HepG2 (cell line): ENCODE measurements around the gene SDF2. TPM values are rescaled to one million over a fixed set of nuclear protein-coding genes. Genes with fewer than 3 reads are reported as not detected.

Source experiments
- CEBPG ChIP-seq: IDR thresholded peaks from 2 replicates; pipeline ENCODE4 v1.6.1; 2016
- FIP1L1 ChIP-seq: fragments of 200-400 bp; formaldehyde crosslinking; IDR thresholded peaks from 2 replicates; pipeline ENCODE4 v1.6.1; 2018; ENCODE audit warnings: low read depth, mild to moderate bottlenecking, low read length, moderate library complexity, borderline replicate concordance; ENCODE audit not compliant: insufficient read depth
- KDM5A ChIP-seq: fragments of 200-600 bp; sonication (generic); IDR thresholded peaks from 2 replicates; pipeline ENCODE4 v1.7.0; 2018; ENCODE audit warnings: antibody characterized with exemption, mild to moderate bottlenecking, low read length, borderline replicate concordance
- MEF2D ChIP-seq: sonication (generic); formaldehyde crosslinking; IDR thresholded peaks from 2 replicates; pipeline ENCODE4 v1.5.1; 2020; ENCODE audit warnings: mild to moderate bottlenecking, missing genetic modification reagents
- ZNF235 ChIP-seq: sonication (generic); formaldehyde crosslinking; IDR thresholded peaks from 2 replicates; pipeline ENCODE4 v1.8.1; 2023; ENCODE audit warnings: mild to moderate bottlenecking, missing genetic modification reagents, borderline replicate concordance
- ZNF253 ChIP-seq: sonication (generic); formaldehyde crosslinking; IDR thresholded peaks from 2 replicates; pipeline ENCODE4 v1.8.0; 2022; ENCODE audit warnings: mild to moderate bottlenecking, missing genetic modification reagents, borderline replicate concordance
- ZNF589 ChIP-seq: sonication (generic); formaldehyde crosslinking; conservative IDR thresholded peaks from 2 replicates; pipeline ENCODE4 v1.8.0; 2022; ENCODE audit warnings: mild to moderate bottlenecking, moderate library complexity, missing genetic modification reagents
- ZNF776 ChIP-seq: sonication (generic); formaldehyde crosslinking; IDR thresholded peaks from 2 replicates; pipeline ENCODE4 v1.4.0; 2020; ENCODE audit warnings: mild to moderate bottlenecking, missing genetic modification reagents
- polyA plus RNA-seq, 8 experiments: library from polyadenylated mRNA; depleted of rRNA in 3 of 8; stranded (reverse) in 7 of 8; unstranded in 1 of 8; fragments of >200 nt; fragmentation: Illumina TruSeq in 4 of 8; extraction: Trizol in 4 of 8; gene quantifications; 2 replicates each; pipeline versions ENCODE4 v1.2.1 to v1.2.3, GENCODE V29; 2011 to 2016; ENCODE audit warnings: low read depth in 4 of 8, missing spikeins in 1 of 8, mixed read lengths in 1 of 8; ENCODE audit not compliant: insufficient read depth in 1 of 8
- total RNA-seq, 5 experiments: library from RNA; depleted of rRNA; stranded (reverse); fragments of >200 nt; fragmentation: Illumina TruSeq; extraction: Trizol; gene quantifications; 2 replicates each; pipeline ENCODE4 v1.2.3, GENCODE V29; 2016; ENCODE audit warnings: low read depth in 1 of 5
- TF ChIP-seq, protein P1 (sequence below): sonication (generic); formaldehyde crosslinking; IDR thresholded peaks from 2 replicates; pipeline ENCODE4 v1.9.0; 2022; ENCODE audit warnings: low read depth, missing genetic modification reagents
- TF ChIP-seq, protein P2 (sequence below): IDR thresholded peaks from 2 replicates; pipeline ENCODE4 v1.6.1; 2018; ENCODE audit warnings: missing genetic modification reagents

SDF2 gene
- total and polyA plus RNA-seq, 2 of the 13 experiments (the other 11 are each of a cell fraction or from before 2014, with no cell fraction given), result 58.2 to 58.4 TPM

- no peak for TF ChIP-seq CEBPG (CRISPR knock-in tag)
- TF ChIP-seq ZNF589, result peak; percentile 88
- no peak; the same call in 1 of the 2 replicates for TF ChIP-seq MEF2D (CRISPR knock-in tag)
- TF ChIP-seq, protein P1, sequence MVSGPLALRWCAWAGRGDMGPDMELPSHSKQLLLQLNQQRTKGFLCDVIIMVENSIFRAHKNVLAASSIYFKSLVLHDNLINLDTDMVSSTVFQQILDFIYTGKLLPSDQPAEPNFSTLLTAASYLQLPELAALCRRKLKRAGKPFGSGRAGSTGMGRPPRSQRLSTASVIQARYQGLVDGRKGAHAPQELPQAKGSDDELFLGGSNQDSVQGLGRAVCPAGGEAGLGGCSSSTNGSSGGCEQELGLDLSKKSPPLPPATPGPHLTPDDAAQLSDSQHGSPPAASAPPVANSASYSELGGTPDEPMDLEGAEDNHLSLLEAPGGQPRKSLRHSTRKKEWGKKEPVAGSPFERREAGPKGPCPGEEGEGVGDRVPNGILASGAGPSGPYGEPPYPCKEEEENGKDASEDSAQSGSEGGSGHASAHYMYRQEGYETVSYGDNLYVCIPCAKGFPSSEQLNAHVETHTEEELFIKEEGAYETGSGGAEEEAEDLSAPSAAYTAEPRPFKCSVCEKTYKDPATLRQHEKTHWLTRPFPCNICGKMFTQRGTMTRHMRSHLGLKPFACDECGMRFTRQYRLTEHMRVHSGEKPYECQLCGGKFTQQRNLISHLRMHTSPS (CRISPR knock-in tag), result peak; percentile 58; the same call in 1 of the 2 replicates
- TF ChIP-seq ZNF776 (CRISPR knock-in tag), result peak; percentile 91
- TF ChIP-seq, protein P2, sequence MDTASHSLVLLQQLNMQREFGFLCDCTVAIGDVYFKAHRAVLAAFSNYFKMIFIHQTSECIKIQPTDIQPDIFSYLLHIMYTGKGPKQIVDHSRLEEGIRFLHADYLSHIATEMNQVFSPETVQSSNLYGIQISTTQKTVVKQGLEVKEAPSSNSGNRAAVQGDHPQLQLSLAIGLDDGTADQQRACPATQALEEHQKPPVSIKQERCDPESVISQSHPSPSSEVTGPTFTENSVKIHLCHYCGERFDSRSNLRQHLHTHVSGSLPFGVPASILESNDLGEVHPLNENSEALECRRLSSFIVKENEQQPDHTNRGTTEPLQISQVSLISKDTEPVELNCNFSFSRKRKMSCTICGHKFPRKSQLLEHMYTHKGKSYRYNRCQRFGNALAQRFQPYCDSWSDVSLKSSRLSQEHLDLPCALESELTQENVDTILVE (CRISPR knock-in tag), result no peak
- TF ChIP-seq ZNF253, result no peak
- TF ChIP-seq KDM5A, result peak; percentile 59; the same call in 1 of the 2 replicates
- TF ChIP-seq ZNF235, result no peak
- no peak for TF ChIP-seq FIP1L1
These were observed 16.7 kb downstream of the SDF2 start, which contains the start of gene BLTP2 (continued) for GRCh38 chr17:28644787-28645575.
